Transverse colon (tissue), 4 donors: ENCODE results near the gene GMDS. TPM values are rescaled to one million over a fixed set of nuclear protein-coding genes. Genes with fewer than 3 reads are reported as not detected.

Experiments used
- DNase-seq: peaks from one replicate; pipeline ENCODE4 v3.0.0-alpha.2; 2019
- H3K27ac ChIP-seq, 4 donors: fragments of 200-600 bp; sonication (generic); 2 replicates each; pipeline ENCODE4 v1.5.1; 2016 to 2018; ENCODE audit warnings: inconsistent platforms in 4 of 4
- H3K27me3 ChIP-seq: fragments of 200-600 bp; sonication (generic); 2 replicates; pipeline ENCODE4 v1.5.1; 2017; ENCODE audit warnings: inconsistent platforms
- H3K36me3 ChIP-seq, 4 donors: fragments of 200-600 bp; sonication (generic); 2 replicates each; pipeline ENCODE4 v1.5.1; 2017 to 2019; ENCODE audit warnings: inconsistent platforms in 4 of 4
- H3K4me1 ChIP-seq, 4 donors: fragments of 200-600 bp; sonication (generic); 2 replicates each; pipeline ENCODE4 v1.5.1; 2017 to 2020; ENCODE audit warnings: inconsistent platforms in 4 of 4
- H3K4me3 ChIP-seq, 4 donors: fragments of 200-600 bp; sonication (generic); 1 replicate in 1 of 4; 2 replicates in 3 of 4; pipeline versions ENCODE4 v1.5.1 to v1.6.1; 2017 to 2019; ENCODE audit warnings: inconsistent platforms in 4 of 4
- H3K9me3 ChIP-seq, 2 donors: fragments of 200-600 bp; sonication (generic); 2 replicates each; pipeline ENCODE4 v1.5.1; 2017 to 2019; ENCODE audit warnings: inconsistent platforms in 2 of 2
- EP300 ChIP-seq: sonication (generic); formaldehyde crosslinking; IDR thresholded peaks from one replicate; pipeline ENCODE4 v1.6.1; 2017; ENCODE audit warnings: antibody characterized with exemption, low read depth
- POLR2A ChIP-seq: fragments of 450-650 bp; IDR thresholded peaks from one replicate; pipeline ENCODE4 v1.6.1; 2016; ENCODE audit warnings: antibody characterized with exemption, mild to moderate bottlenecking, moderate library complexity
- POLR2AphosphoS5 ChIP-seq, 3 donors: sonication (generic); formaldehyde crosslinking; IDR thresholded peaks; one replicate each; pipeline ENCODE4 v1.6.1; 2016; ENCODE audit warnings: antibody characterized with exemption in 3 of 3
- WGBS, 2 donors: methylation state at CpG; one replicate each; pipeline ENCODE4 v1.1.5; 2018; ENCODE audit warnings: low coverage in 1 of 2; 5-methylcytosine and 5-hydroxymethylcytosine counted together
- in situ Hi-C, 4 donors: fragments of 200-750 bp; cut with MboI; loops; one replicate each; pipeline versions ENCODE4 v1.15.0 to v1.15.1; 2017; ENCODE audit warnings: low sequenced_read_pairs in 3 of 4, low pct_ligation_motif_present in 1 of 4, low pct_unique_long_range_greater_than_20kb in 1 of 4
- intact Hi-C: fragments of 100-400 bp; cut with DNase I; formaldehyde crosslinking; loops from one replicate; pipeline ENCODE4 v1.15.1; 2023; ENCODE audit warnings: low total_unique reads
- total RNA-seq, 4 donors: library from RNA; depleted of rRNA; stranded (reverse); fragments of >200 nt; gene quantifications; one replicate each; pipeline ENCODE4 v1.1.0, GENCODE V29; 2016
- TF ChIP-seq, protein P1 (sequence below), 5 experiments: fragments of 200-600 bp in 3 of 5; fragments of 450-650 bp in 2 of 5; sonication (generic) in 3 of 5; IDR thresholded peaks; 1 replicate in 2 of 5; 2 replicates in 3 of 5; pipeline ENCODE4 v1.5.1; 2016 to 2017; ENCODE audit warnings: antibody characterized with exemption in 5 of 5, inconsistent platforms in 3 of 5, mild to moderate bottlenecking in 2 of 5, moderate library complexity in 1 of 5

GMDS gene
- total RNA-seq, 4 donors from 2014 or later: 66.2 to 546 (median 102) TPM

GRCh38 chr6:2188397-2188796, 57.0 kb downstream of the GMDS start:
- H3K27me3 ChIP-seq: no peaks in the 10 kb centered on the region
- TF ChIP-seq, protein P1, sequence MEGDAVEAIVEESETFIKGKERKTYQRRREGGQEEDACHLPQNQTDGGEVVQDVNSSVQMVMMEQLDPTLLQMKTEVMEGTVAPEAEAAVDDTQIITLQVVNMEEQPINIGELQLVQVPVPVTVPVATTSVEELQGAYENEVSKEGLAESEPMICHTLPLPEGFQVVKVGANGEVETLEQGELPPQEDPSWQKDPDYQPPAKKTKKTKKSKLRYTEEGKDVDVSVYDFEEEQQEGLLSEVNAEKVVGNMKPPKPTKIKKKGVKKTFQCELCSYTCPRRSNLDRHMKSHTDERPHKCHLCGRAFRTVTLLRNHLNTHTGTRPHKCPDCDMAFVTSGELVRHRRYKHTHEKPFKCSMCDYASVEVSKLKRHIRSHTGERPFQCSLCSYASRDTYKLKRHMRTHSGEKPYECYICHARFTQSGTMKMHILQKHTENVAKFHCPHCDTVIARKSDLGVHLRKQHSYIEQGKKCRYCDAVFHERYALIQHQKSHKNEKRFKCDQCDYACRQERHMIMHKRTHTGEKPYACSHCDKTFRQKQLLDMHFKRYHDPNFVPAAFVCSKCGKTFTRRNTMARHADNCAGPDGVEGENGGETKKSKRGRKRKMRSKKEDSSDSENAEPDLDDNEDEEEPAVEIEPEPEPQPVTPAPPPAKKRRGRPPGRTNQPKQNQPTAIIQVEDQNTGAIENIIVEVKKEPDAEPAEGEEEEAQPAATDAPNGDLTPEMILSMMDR (IDR thresholded peaks at IDR 0.05): no peak
- TF ChIP-seq POLR2A (no peak), EP300 (no peak), POLR2AphosphoS5 (IDR thresholded peaks at IDR 0.05) (no peak)
- in situ Hi-C loops (loop anchor here in 1 of 4 donors (25.0 kb wide), 1 partner anchor 449 kb away; no protein-coding TSS in a partner anchor), intact Hi-C loops (no loop called here)
- no peaks in the 10 kb centered on the region for H3K9me3 ChIP-seq
- no peak overlapping the region for H3K27ac ChIP-seq
- 88 to 100% methylated on average over 5 of the region's 5 CpGs for WGBS, 2 donors
- DNase-seq: no peak
- no peaks in the 10 kb centered on the region for H3K4me1 ChIP-seq
- no peaks in the 10 kb centered on the region for H3K36me3 ChIP-seq
- H3K4me3 ChIP-seq: no peak overlapping the region

GRCh38 chr6:2187826-2188225, 57.6 kb downstream of the GMDS start:
- TF ChIP-seq POLR2A: no peak
- TF ChIP-seq EP300: no peak
- no peak for TF ChIP-seq POLR2AphosphoS5 (IDR thresholded peaks at IDR 0.05)
- TF ChIP-seq, protein P1 (IDR thresholded peaks at IDR 0.05): no peak
- in situ Hi-C loops: loop anchor here in 1 of 4 donors (25.0 kb wide), 1 partner anchor 449 kb away; no protein-coding TSS in a partner anchor

GRCh38 chr6:2186516-2186915, 58.9 kb downstream of the GMDS start:
- TF ChIP-seq, protein P1 (IDR thresholded peaks at IDR 0.05): no peak
- TF ChIP-seq POLR2A (no peak), POLR2AphosphoS5 (IDR thresholded peaks at IDR 0.05) (no peak), EP300 (no peak)
- Histone ChIP-seq H3K4me3 (no peak overlapping the region), H3K27me3 (no peaks in the 10 kb centered on the region), H3K9me3 (no peaks in the 10 kb centered on the region), H3K4me1 (no peaks in the 10 kb centered on the region), H3K27ac (no peak overlapping the region), H3K36me3 (no peaks in the 10 kb centered on the region)
- in situ Hi-C loops (loop anchor here in 1 of 4 donors (25.0 kb wide), 1 partner anchor 451 kb away; no protein-coding TSS in a partner anchor), intact Hi-C loops (no loop called here)
- WGBS, 2 donors: 74 to 85% methylated on average over 4 of the region's 4 CpGs
- DNase-seq: no peak

More at GRCh38 chr6:2187826-2188225, 57.6 kb downstream of the GMDS start:
- WGBS, 2 donors: 40 to 74% methylated on average over 1 to 3 of the region's 3 CpGs
- no peaks in the 10 kb centered on the region for H3K36me3 ChIP-seq
- H3K4me3 ChIP-seq: no peak overlapping the region
- H3K4me1 ChIP-seq: no peaks in the 10 kb centered on the region
- DNase-seq: no peak
- H3K9me3 ChIP-seq: no peaks in the 10 kb centered on the region
- no peaks in the 10 kb centered on the region for H3K27me3 ChIP-seq
- intact Hi-C loops: no loop called here
- H3K27ac ChIP-seq: no peak overlapping the region

DNA sequence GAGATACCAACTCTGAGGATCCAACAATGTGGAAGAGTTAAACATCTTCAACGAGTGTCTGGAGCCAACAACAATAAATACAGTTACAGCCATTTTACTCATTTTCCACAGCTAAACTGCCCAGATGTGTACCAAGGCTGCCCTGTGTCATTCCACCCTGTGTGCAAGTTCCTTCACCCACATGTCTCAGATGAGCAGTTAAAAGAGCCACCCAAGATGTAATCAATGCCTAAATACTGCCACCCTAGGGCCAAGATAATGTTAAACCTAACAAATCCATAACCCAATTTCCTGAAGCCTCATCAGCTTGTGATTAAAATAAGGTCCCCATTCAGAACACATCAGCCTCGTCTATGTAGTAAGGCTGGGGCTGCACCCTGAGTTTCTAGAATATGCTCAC, 59.9 kb downstream of the GMDS start:
- TF ChIP-seq EP300 (no peak), POLR2A (no peak), POLR2AphosphoS5 (IDR thresholded peaks at IDR 0.05) (no peak)
- TF ChIP-seq, protein P1 (IDR thresholded peaks at IDR 0.05): no peak
- H3K27me3 ChIP-seq: no peaks in the 10 kb centered on the region
- intact Hi-C loops (no loop called here), in situ Hi-C loops (loop anchor here in 1 of 4 donors (25.0 kb wide), 1 partner anchor 452 kb away; no protein-coding TSS in a partner anchor)
- H3K4me1 ChIP-seq: no peaks in the 10 kb centered on the region
- no peaks in the 10 kb centered on the region for H3K36me3 ChIP-seq
- H3K4me3 ChIP-seq: no peak overlapping the region
- 84 to 100% methylated on average over 1 to 2 of the region's 2 CpGs for WGBS, 2 donors
- DNase-seq: no peak
- H3K27ac ChIP-seq: no peak overlapping the region
- H3K9me3 ChIP-seq: no peaks in the 10 kb centered on the region
